ENCODE data around the gene TMEM150C.
"Not testable (repeated sequence)": the region's sequence is repeated elsewhere in the genome, so short reads cannot be mapped to it uniquely, and the experiment has no call there.

- not testable (repeated sequence) for TF ChIP-seq CTCF (IDR thresholded peaks at IDR 0.05; ENCODE audit: insufficient read depth, low read length, poor library complexity, severe bottlenecking); EZH2phosphoT487 (conservative IDR thresholded peaks at IDR 0.05; ENCODE audit: low read length)
These were observed 13.9 kb downstream of the TMEM150C start for GRCh38 chr4:82547850-82548249.

All from SU-DHL-6 (cell line).